Activated naive CD4-positive, alpha-beta T cell treated with Interleukin-2 at 50 U/mL for 16 hours (primary cell): ENCODE data around the gene GAST.

Source experiments
- DNase-seq: peaks from one replicate; pipeline ENCODE4 v3.0.0-alpha.2; 2020

The GAST gene

DNA sequence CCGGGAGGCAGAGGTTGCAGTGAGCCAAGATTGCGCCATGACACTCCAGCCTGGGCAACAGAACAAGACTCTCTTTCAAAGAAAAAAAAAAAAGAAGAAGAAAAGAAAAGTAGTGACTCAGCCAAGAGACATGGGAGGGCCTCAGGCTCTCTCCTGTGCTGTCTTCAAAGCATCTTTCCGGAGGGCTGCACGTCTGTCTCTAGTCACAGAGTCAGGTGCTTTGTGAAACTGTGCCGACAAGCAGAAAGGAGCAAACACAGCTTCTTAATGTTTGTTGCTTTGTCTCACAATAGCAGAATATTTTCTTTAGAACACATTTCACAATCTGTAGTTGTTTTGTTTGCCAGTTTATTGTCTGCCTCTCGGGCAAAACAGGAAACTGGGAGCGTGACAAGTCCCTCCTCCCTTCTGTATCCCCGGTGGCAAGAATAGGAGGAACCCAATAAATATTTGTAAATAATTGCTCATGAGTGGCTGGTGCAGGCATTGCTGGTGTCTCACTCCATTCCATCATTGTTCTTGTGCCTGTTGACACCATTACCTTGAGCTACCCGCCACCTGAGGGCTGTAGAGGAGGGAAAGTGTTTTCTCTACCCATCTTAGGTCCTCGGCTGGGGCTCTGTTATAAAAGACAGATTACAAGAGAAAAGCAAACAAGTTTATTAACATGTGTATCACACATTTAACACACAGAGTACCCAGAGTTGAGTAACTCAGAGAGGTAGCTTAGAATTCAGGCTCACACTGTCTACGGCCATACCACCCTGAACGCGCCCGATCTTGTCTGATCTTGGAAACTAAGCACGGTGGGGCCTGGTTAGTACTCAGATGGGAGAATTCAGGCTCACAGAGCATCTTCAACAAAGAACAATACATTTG is 5.5 kb downstream of the GAST start:
- DNase-seq, result no peak

GRCh38 chr17:41718287-41718645 is 6.1 kb downstream of the GAST start:
- DNase-seq, result no peak

- no peak for DNase-seq
Observed at GRCh38 chr17:41722231-41722630, 10.1 kb downstream of the GAST start.

- no peak for DNase-seq
Observed at GRCh38 chr17:41723801-41724475, 11.8 kb downstream of the GAST start.

- DNase-seq, result no peak
Observed at GRCh38 chr17:41724476-41725050, 12.4 kb downstream of the GAST start.

DNA sequence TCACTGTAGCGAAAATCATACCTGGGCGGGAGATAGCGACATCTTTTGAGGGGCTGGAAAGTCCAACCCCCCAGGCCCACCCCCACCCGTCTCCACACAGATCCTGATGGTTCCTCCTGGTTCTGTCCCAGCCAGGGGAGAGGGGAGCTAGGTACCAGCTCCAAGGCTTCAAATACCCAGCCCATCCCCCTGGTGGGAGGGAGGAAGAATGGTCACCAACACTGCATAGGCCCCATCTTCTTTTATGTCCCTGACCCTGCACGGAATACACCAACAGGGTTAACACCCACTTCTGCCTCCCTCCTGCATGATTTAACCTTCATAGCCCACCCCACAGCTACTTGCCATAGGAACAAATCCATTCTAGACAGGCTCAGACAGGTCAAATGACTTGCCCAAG is 13.0 kb downstream of the GAST start:
- no peak for DNase-seq

DNA sequence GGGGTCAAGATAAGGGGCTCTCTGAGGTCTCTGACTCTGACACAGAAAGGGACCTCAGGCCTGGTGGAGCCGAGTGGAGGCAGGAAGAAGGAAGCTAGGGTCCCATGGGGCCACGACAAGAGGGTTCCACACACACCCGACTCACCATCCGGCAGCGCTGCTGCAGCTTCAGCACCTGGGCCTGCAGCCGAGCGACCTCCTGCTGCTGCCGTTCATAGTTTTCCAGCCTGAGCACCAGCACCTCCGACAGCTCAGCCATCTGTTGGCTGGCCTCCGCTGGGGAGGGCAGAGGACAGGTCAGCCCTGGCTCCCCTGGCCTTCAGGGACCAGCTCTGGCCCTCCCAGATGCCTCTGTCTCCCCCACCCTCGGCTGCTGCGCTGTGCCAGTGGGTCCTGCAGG is 15.9 kb downstream of the GAST start:
- DNase-seq, result no peak

GRCh38 chr17:41730479-41730878 is 18.3 kb downstream of the GAST start:
- DNase-seq, result no peak

- no peak for DNase-seq
Observed at GRCh38 chr17:41731836-41732235, 19.7 kb downstream of the GAST start.

DNA sequence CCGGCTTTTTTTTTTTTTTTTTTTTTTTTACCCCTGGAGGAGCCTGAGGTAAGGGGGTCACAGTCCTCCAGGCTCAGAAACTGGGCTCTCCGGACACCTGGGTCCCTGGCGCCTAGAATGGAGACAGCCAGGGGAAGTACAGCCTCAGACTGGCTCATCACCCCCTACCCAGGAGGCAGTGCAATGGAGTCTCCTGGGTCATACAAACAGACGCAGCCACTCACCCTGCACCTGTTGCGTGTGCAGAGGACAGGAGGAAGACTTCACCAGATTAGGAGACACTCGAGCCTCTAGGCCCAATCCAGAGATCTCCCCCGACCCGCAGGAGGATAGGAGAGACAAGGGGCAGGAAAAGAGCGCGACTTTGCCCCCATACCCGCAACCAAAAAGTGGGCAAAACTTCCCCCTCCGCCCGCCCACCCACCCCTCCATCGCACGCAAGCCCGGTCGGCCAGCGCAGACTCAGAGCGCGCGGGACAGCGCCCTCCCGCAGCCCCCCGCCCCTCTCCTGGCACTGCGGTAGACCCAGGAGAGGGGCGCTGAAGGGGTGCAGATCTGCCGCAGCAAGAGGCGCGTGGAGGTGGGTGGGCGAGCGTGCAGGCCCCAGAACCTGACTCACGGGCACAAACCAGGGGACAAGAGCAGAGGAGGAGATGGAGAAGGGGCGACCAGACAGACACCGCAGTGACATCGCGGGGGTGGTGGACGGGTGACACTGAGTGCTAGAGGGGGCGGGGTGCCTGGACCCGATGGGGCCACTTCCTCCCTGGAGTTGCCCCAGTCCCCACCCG is 21.4 kb downstream of the GAST start:
- DNase-seq, result peak; percentile 13

DNA sequence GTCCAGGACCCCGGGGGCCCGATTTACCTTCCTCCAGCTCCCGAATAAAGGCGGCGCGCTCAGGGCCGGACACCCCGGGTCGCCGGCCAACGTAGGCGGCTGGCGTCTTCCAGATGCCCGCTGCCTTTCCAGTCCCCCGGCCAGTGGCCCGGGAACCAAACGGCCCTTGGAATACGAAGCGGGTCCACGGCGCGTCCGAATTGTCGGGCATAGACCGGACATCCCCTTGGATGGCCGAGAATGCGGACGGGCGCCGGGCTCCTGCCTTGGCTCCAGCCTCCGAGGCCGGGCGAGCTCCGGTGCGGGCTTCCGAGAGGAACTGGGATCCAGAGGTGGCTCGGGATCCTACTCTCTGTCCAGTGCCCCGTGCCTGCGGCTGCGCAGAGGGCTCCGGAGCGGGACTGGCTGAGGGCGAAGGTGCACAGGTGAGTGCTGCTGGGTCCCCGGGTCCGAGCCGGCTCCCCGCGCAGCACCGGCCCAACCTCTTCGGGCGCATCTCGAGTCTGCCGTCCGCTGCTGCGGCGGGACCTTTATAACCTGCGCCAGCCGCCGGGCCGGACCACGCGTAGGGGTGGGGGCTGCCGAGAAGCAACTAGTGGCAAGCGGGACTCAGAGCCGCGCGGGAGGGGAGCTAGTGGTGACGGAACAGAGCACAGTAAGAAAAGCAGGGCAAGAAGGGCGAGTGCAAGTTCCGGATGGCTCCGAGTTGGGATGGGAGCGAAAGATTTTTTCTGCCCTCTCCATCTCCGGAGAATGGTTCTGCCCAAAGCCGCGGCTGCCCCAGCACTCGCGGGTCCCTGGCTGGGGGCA is 22.2 kb downstream of the GAST start, which contains the start of gene HAP1:
Gene HAP1, minus strand, starts transcription at position 505 of the 810 bp plus-strand sequence. Its CDS starts 9 bp downstream, at position 496.
- peak; percentile 6 for DNase-seq

DNA sequence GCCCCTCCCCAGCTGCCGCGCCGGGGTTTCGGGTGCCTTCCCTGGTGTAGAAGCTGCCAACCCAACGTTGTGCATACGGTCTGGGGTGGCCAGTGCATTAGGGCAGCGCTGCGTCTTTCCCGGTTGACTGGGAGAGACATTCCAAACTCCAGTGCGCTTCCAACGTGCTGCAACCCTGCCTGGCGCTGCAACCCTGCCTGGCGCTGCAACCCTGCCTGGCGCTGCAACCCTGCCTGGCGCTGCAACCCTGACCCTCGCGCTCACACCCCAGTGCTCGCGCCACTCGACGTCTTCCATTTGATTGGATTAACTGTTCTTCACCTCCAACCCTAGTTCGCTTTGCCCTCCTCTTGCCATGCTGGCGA is 22.8 kb downstream of the GAST start:
- no peak for DNase-seq

DNA sequence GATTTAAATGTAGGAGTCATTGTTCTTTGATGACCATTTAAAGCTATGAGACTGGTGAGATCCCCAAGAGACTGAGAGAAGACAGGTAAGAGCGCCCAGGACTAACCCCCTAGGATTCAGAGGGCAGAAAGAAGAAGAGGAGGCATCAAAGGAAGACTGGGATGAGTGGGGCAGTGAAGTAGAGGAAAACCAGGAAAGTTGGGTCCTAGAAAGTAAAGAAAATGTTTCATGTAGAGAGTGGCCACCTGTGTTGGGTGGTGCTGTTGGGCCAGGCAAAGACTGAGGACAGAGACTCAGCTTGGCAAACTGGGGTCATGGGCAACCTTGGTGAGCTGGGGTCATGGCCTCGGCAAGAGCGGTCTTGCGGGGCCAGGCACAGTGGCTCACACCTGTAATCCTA is 23.6 kb downstream of the GAST start:
- no peak for DNase-seq

DNA sequence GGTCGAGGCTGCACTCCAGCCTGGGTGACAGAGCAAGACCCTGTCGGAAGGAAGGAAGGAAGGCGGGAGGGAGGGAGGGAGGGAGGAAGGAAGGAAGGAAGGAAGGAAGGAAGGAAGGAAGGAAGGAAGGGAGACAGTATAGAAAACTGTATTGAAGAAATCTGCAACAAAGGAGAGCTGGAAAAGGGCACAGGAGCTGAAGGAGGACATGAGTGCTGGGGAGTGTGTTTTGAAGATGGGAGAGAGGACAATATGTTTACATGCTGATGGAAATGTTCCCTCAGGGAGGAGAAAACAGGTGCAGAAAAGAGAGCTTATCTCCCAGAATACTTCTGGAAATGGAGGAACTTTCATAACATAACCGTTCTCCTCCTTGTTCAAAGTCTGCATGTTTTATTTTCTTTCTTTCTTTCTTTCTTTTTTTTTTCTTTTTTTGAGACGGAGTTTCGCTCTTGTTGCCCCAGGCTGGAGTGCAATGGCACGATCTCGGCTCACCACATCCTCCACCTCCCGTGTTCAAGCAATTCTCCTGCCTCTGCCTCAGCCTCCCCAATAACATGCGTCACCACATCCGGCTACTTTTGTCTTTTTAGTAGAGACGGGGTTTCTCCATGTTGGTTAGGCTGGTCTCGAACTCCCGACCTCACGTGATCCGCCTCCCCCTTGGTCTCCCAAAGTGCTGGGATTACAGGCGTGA is 25.0 kb downstream of the GAST start:
- no peak for DNase-seq

DNA sequence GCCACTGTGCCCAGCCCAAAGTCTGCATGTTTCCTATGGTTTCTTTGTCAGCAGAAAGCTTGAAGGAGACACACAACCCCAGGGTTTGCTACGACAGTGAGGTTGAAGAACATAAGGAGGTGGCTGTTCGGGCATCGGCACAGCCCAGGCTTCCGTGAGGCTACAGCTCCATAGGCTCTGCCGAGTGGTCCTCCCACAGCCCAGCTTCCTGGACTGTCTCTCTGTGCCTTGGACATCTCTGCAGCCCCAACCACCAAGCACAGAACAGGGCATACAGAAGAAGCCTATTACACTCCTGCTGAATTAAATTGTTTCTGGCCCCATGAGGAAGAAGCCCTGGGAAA is 25.5 kb downstream of the GAST start:
- no peak for DNase-seq

DNA sequence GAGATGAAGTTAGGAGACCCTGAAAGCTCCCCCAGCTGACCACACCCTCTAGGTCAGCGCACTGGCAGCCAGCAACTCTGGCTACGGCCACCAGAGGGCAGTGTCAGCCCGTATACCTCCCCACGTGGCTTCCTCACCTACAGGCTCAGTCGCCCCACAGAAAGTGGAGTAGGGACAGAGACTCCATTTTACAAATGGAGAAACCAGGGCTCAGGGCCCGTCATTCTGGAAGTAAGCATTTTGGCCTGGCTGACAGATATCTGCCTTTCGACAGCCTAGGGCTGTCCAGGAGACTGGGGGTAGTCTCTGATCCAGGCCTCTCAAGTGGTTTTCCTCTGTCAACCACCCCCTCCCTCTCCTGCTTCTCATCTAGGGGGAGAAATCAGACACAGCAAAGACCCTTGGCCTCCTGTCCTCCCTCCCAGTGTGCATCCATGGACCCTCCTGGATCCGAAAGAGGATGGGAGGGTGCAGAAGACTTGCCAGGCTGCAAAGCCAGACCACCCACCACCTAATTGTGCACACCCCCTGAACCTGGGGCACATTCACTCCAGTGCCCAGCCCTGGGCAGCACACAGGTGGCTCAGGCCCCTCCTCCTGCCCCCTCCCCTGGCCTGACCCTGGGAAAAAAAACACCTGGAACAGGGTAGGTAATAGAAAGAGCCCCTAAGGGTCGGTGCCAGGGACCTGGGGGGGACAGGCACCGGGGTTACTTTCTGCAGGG is 26.1 kb downstream of the GAST start:
- DNase-seq, result peak; percentile 84

DNA sequence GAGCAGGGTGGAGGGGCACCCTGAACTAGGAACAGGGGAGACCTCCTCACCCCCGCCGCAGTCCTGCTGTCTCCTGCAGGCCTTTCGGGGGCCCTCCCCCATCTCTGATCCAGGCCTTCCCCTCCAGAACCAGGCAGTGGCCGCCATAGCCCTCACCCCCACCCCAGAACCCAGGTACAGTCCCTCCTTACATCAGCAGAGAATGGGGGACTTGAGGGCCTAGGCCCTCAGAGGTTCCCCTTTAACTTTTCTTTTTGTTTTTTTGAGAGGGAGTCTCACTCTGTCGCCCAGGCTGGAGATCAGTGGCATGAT is 26.6 kb downstream of the GAST start:
- DNase-seq, result no peak

GRCh38 chr17:41739661-41740352 is 27.7 kb downstream of the GAST start:
- no peak for DNase-seq

- no peak for DNase-seq
Observed at GRCh38 chr17:41740506-41740905, 28.4 kb downstream of the GAST start.

- no peak for DNase-seq
Observed at GRCh38 chr17:41741709-41742108, 29.6 kb downstream of the GAST start.

DNA sequence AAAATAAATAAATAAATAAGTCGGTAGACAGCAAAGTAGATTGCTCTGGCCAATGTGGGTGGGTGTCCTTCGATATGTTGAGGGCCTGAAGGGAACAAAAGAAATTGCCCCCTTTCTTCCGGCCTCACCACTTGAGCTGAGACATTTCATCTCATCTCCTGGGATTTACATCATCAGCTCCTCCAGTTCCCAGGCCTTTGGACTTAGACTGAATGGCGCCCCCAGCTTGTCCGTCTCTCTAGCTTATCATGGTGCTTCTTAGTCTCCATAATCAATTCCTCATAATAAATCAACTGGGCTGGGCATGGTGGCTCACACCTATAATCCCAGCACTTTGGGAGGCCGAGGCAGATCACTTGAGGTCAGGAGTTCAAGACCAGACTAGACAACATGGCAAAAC is 36.1 kb downstream of the GAST start:
- no peak for DNase-seq
